Stomach (tissue), 9 donors: Measurements from ENCODE around the gene TBC1D4. TPM values are rescaled to one million over a fixed set of nuclear protein-coding genes. Genes with fewer than 3 reads are reported as not detected.
A peak's percentile ranks its signal among the peaks of the same experiment; 100 is the strongest.

ENCODE experiments used
- DNase-seq, 2 donors: peaks; one replicate each; pipeline versions ENCODE4 v3.0.0 to v3.0.0-alpha.2; 2013 to 2019
- H3K27ac ChIP-seq, 5 donors: fragments of 200-600 bp in 4 of 5; sonication (generic) in 4 of 5; one replicate each; pipeline ENCODE4 v1.5.1; 2013 to 2019; ENCODE audit warnings: mild to moderate bottlenecking in 1 of 5, moderate library complexity in 1 of 5
- H3K27me3 ChIP-seq, 3 donors: fragments of 200-600 bp; sonication (generic); one replicate each; pipeline ENCODE4 v1.5.1; 2017 to 2019; ENCODE audit warnings: mixed run types in 1 of 3
- H3K36me3 ChIP-seq, 4 donors: fragments of 200-600 bp; sonication (generic); 1 replicate in 3 of 4; 2 replicates in 1 of 4; pipeline ENCODE4 v1.5.1; 2016 to 2019
- H3K4me1 ChIP-seq, 4 donors: fragments of 200-600 bp; sonication (generic); one replicate each; pipeline ENCODE4 v1.5.1; 2016 to 2019
- H3K4me3 ChIP-seq, 4 donors: fragments of 200-600 bp; sonication (generic) in 3 of 4; one replicate each; pipeline ENCODE4 v1.5.1; 2016 to 2019; ENCODE audit warnings: mild to moderate bottlenecking in 1 of 4
- H3K9me3 ChIP-seq, 4 donors: fragments of 200-600 bp; sonication (generic); one replicate each; pipeline ENCODE4 v1.5.1; 2016 to 2019
- EP300 ChIP-seq: sonication (generic); formaldehyde crosslinking; IDR thresholded peaks from one replicate; pipeline ENCODE4 v1.6.1; 2017; ENCODE audit warnings: antibody characterized with exemption
- POLR2A ChIP-seq, 4 donors: fragments of 450-650 bp; IDR thresholded peaks; one replicate each; pipeline ENCODE4 v1.6.1; 2016; ENCODE audit warnings: antibody characterized with exemption in 4 of 4, control low read depth in 2 of 4, mild to moderate bottlenecking in 1 of 4, moderate library complexity in 1 of 4
- POLR2AphosphoS5 ChIP-seq, 3 donors: sonication (generic); formaldehyde crosslinking; IDR thresholded peaks; one replicate each; pipeline ENCODE4 v1.6.1; 2016; ENCODE audit warnings: antibody characterized with exemption in 3 of 3
- WGBS, 5 donors: extraction: QIAGEN DNeasy Blood & Tissue Kit in 3 of 5; methylation state at CpG; one replicate each; pipeline versions ENCODE4 v1.1.5 to v1.1.7; 2013 to 2018; 5-methylcytosine and 5-hydroxymethylcytosine counted together
- intact Hi-C: fragments of 100-400 bp; cut with DNase I; formaldehyde crosslinking; loops from one replicate; pipeline ENCODE4 v1.15.1; 2023; ENCODE audit warnings: low total_unique reads
- polyA plus RNA-seq, 3 donors: library from polyadenylated mRNA; stranded (reverse); fragments of 200-250 nt; gene quantifications; one replicate each; pipeline ENCODE4 v1.2.3, GENCODE V29; 2013
- total RNA-seq, 5 donors: library from RNA; depleted of rRNA; stranded (reverse); fragments of >200 nt; gene quantifications; one replicate each; pipeline versions ENCODE4 v1.1.0 to v1.2.3, GENCODE V29; 2014 to 2016
- TF ChIP-seq, protein P1 (sequence below), 7 experiments: fragments of 450-650 bp in 4 of 7; fragments of 200-600 bp in 3 of 7; sonication (generic) in 3 of 7; IDR thresholded peaks; one replicate each; pipeline ENCODE4 v1.5.1; 2016 to 2019; ENCODE audit warnings: antibody characterized with exemption in 7 of 7, control low read depth in 2 of 7, mild to moderate bottlenecking in 1 of 7
- donor health status: healthy with polysubstance abuse.
- donor health status: Bipolar disorder and iron deficiency.
- donor health status: healthy.

TBC1D4 gene
- total and polyA plus RNA-seq, 8 donors: 4.9 to 47.8 (median 27.3) TPM

- Histone ChIP-seq H3K36me3 (no peaks in the 10 kb centered on the region), H3K4me3 (no peak overlapping the region), H3K4me1 (peaks cover 0 to 13% (median 4%) of the 10 kb centered on the region in 4 donors), H3K27me3 (no peaks in the 10 kb centered on the region), H3K27ac (no peak overlapping the region), H3K9me3 (no peaks in the 10 kb centered on the region)
- TF ChIP-seq, protein P1, sequence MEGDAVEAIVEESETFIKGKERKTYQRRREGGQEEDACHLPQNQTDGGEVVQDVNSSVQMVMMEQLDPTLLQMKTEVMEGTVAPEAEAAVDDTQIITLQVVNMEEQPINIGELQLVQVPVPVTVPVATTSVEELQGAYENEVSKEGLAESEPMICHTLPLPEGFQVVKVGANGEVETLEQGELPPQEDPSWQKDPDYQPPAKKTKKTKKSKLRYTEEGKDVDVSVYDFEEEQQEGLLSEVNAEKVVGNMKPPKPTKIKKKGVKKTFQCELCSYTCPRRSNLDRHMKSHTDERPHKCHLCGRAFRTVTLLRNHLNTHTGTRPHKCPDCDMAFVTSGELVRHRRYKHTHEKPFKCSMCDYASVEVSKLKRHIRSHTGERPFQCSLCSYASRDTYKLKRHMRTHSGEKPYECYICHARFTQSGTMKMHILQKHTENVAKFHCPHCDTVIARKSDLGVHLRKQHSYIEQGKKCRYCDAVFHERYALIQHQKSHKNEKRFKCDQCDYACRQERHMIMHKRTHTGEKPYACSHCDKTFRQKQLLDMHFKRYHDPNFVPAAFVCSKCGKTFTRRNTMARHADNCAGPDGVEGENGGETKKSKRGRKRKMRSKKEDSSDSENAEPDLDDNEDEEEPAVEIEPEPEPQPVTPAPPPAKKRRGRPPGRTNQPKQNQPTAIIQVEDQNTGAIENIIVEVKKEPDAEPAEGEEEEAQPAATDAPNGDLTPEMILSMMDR (IDR thresholded peaks at IDR 0.05): no peak
- TF ChIP-seq POLR2AphosphoS5 (IDR thresholded peaks at IDR 0.05): no peak
- TF ChIP-seq EP300: no peak
- TF ChIP-seq POLR2A (IDR thresholded peaks at IDR 0.05): no peak
- intact Hi-C loops: no loop called here
- DNase-seq: no peak
- 84 to 97% (median 87%) methylated on average over 2 of the region's 2 CpGs for WGBS, 5 donors
Measured at GRCh38 chr13:75491376-75491775, 9.4 kb upstream of the TBC1D4 start.

DNA sequence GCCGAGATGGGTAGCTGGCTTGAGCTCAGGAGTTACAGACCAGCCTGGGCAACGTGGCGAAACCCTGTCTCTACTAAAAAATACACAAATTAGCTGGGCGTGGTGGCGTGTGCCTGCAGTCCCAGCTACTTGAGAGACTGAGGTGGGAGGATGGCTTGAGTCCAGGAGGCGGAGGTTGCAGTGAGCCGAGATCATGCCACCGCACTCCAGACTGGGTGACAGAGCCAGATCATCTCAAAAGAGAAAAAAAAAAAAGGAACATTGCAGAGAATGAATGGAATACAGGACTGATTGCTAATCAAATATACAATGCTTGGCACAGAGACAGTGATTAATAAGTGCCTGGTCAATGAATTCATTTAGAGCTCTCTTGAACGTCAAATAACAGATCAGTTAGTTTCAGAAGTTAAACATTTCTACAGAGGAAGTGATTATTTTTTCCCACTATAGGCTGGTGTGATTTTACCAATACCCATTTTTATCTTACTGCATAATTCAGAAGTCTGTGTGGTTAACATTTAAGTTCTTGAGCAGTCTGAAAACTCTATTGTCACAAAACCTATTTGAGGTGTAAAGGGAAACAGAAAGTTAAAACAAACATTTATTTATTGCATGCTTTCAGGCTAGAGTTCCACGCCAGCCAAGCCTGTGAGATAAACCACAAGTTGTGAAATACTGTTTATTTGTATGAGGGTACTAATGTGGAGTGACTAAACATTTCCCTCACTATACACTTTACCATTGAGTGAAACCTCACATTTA is 7.7 kb upstream of the TBC1D4 start:
- H3K27me3 ChIP-seq: no peaks in the 10 kb centered on the region
- 15 to 39% (median 23%) methylated on average over 10 of the region's 10 CpGs for WGBS, 5 donors
- peak; percentile 35 to 48 for DNase-seq
- H3K9me3 ChIP-seq: no peaks in the 10 kb centered on the region
- intact Hi-C loops: loop anchor here (10.0 kb wide), 1 partner anchor 115 kb away; no protein-coding TSS in a partner anchor
- peaks cover 0 to 13% (median 4%) of the 10 kb centered on the region in 4 donors for H3K4me1 ChIP-seq
- H3K36me3 ChIP-seq: no peaks in the 10 kb centered on the region
- peak overlapping the region in 2 of 5 donors; percentile 13 to 52 for H3K27ac ChIP-seq
- TF ChIP-seq POLR2A (IDR thresholded peaks at IDR 0.05) (no peak), POLR2AphosphoS5 (IDR thresholded peaks at IDR 0.05) (peak in 1 of 3 donors; percentile 26)
- peak overlapping the region; percentile 8 to 25 (median 18) for H3K4me3 ChIP-seq

- TF ChIP-seq POLR2A (IDR thresholded peaks at IDR 0.05): no peak
- TF ChIP-seq POLR2AphosphoS5 (IDR thresholded peaks at IDR 0.05): no peak
- TF ChIP-seq, protein P1 (IDR thresholded peaks at IDR 0.05): no peak
- TF ChIP-seq EP300: no peak
- no peak for DNase-seq
- Histone ChIP-seq H3K4me1 (peaks cover 0 to 20% (median 7%) of the 10 kb centered on the region in 4 donors), H3K27me3 (peaks cover 0 to 4% (median 0%) of the 10 kb centered on the region in 3 donors), H3K36me3 (no peaks in the 10 kb centered on the region), H3K4me3 (no peak overlapping the region), H3K27ac (no peak overlapping the region), H3K9me3 (no peaks in the 10 kb centered on the region)
- intact Hi-C loops: loop anchor here (10.0 kb wide), 1 partner anchor 112 kb away; no protein-coding TSS in a partner anchor
- 50 to 67% (median 59%) methylated on average over 5 of the region's 5 CpGs for WGBS, 5 donors
Measured at GRCh38 chr13:75486146-75487062, 4.4 kb upstream of the TBC1D4 start.

GRCh38 chr13:75485286-75486062 is 3.5 kb upstream of the TBC1D4 start:
- no peak overlapping the region for H3K4me3 ChIP-seq
- H3K4me1 ChIP-seq: peaks cover 0 to 29% (median 16%) of the 10 kb centered on the region in 4 donors
- H3K36me3 ChIP-seq: no peaks in the 10 kb centered on the region
- no peak for DNase-seq
- peaks cover 0 to 14% (median 0%) of the 10 kb centered on the region in 3 donors for H3K27me3 ChIP-seq
- 88 to 100% (median 95%) methylated on average over 1 of the region's 1 CpG for WGBS, 5 donors
- intact Hi-C loops: loop anchor here (10.0 kb wide), 1 partner anchor 111 kb away; no protein-coding TSS in a partner anchor
- no peak overlapping the region for H3K27ac ChIP-seq
- no peaks in the 10 kb centered on the region for H3K9me3 ChIP-seq
- TF ChIP-seq POLR2A (IDR thresholded peaks at IDR 0.05) (no peak), POLR2AphosphoS5 (IDR thresholded peaks at IDR 0.05) (no peak), EP300 (no peak)
- TF ChIP-seq, protein P1 (IDR thresholded peaks at IDR 0.05): no peak
